HFFc6 (cell line): ENCODE results near the gene CTDP1. TPM values are rescaled to one million over a fixed set of nuclear protein-coding genes. Genes with fewer than 3 reads are reported as not detected.
A peak's percentile ranks its signal among the peaks of the same experiment; 100 is the strongest.
"Not testable (repeated sequence)": the region's sequence is repeated elsewhere in the genome, so short reads cannot be mapped to it uniquely, and the experiment has no call there.

Experiments used
- DNase-seq: peaks from one replicate; pipeline ENCODE4 v3.0.0-alpha.2; 2018
- H3K27ac Mint-ChIP-seq: 2 replicates; pipeline ENCODE4 v1.8.0; 2020; ENCODE audit warnings: mild to moderate bottlenecking, mixed read lengths
- H3K27me3 Mint-ChIP-seq: 2 replicates; pipeline ENCODE4 v1.8.0; 2021; ENCODE audit warnings: mild to moderate bottlenecking, moderate library complexity, mixed read lengths; ENCODE audit not compliant: insufficient read depth
- H3K36me3 Mint-ChIP-seq: 2 replicates; pipeline ENCODE4 v1.8.0; 2021; ENCODE audit warnings: low read depth, mixed read lengths
- H3K4me1 Mint-ChIP-seq: 2 replicates; pipeline ENCODE4 v1.8.0; 2020; ENCODE audit warnings: low read depth, mixed read lengths
- H3K4me3 Mint-ChIP-seq: 2 replicates; pipeline ENCODE4 v1.8.0; 2020; ENCODE audit warnings: mild to moderate bottlenecking, moderate library complexity, mixed read lengths
- H3K9me3 Mint-ChIP-seq: 2 replicates; pipeline ENCODE4 v1.8.0; 2020; ENCODE audit warnings: mild to moderate bottlenecking, mixed read lengths
- CTCF ChIP-seq: fragments of 200-600 bp; sonication (generic); IDR thresholded peaks from 2 replicates; pipeline ENCODE4 v1.5.0; 2021; ENCODE audit warnings: antibody characterized with exemption, mild to moderate bottlenecking
- total RNA-seq, 6 experiments: library from RNA; stranded (reverse); fragmentation: NEBNext Ultra II Directional; extraction: Animal tissue kit (Norgen Biotek cat#: 25700); gene quantifications; 2 replicates in 1 of 6; 3 replicates in 5 of 6; pipeline ENCODE4 v1.2.3, GENCODE V29; 2021

Gene CTDP1
- total RNA-seq, 6 experiments from 2014 or later = 15.6 to 18.2 (median 16.6) TPM

DNA sequence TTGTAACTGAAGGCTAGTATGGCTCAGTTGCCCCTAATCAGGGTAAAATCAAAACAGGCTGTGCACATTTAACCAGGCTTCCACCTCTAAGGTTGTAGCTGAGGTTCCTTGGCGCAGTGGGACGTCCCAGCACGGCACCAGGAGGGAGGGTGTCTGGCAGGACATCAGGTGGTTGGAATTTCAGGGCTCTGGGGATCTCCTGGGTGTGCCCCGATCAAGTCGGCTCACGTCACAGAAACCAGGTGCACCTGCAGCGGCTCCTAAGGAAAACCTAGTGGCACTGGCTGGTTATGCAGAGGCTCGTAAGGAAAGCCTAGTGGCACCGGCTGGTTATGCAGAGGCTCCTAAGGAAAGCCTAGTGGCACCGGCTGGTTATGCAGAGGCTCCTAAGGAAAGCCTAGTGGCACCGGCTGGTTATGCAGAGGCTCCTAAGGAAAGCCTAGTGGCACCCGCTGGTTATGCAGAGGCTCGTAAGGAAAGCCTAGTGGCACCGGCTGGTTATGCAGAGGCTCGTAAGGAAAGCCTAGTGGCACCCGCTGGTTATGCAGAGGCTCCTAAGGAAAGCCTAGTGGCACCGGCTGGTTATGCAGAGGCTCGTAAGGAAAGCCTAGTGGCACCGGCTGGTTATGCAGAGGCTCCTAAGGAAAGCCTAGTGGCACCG is 72.4 kb downstream of the CTDP1 start:
- not testable (repeated sequence) for H3K27ac Mint-ChIP-seq, H3K4me3 Mint-ChIP-seq, H3K9me3 Mint-ChIP-seq, H3K27me3 Mint-ChIP-seq, DNase-seq, H3K4me1 Mint-ChIP-seq
- peak; percentile 23; the same call in 1 of the 2 replicates for TF ChIP-seq CTCF
- H3K36me3 Mint-ChIP-seq = peaks cover 28% of the 10 kb centered on the region

GRCh38 chr18:79752946-79753345 is 73.3 kb downstream of the CTDP1 start:
- not testable (repeated sequence) for H3K9me3 Mint-ChIP-seq, H3K4me1 Mint-ChIP-seq, DNase-seq, H3K4me3 Mint-ChIP-seq, H3K27me3 Mint-ChIP-seq, H3K27ac Mint-ChIP-seq
- H3K36me3 Mint-ChIP-seq = peaks cover 25% of the 10 kb centered on the region

DNA sequence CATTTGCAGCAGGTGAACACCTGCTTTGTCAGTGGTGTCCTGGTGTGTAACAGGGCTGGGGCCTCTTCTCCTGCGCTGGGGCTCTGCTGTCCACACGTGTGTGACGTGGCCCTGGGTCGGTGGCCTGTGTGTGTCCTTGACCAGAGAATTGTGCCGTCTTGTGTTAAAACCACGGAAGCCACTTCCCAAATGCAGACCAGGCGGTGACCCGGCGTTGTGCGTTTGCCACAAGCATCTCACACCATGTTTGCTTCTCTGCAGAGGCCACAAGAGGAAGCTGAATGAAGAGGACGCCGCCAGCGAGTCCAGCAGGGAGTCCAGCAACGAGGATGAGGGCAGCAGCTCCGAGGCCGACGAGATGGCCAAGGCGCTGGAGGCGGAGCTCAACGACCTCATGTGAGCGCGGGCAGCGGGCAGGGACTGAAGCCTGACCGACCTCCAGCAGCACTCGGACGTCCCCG is 73.8 kb downstream of the CTDP1 start:
- Mint-ChIP-seq H3K27ac (no peak overlapping the region), H3K4me1 (no peaks in the 10 kb centered on the region), H3K27me3 (no peaks in the 10 kb centered on the region; the same call in 1 of the 2 replicates), H3K4me3 (no peak overlapping the region), H3K9me3 (no peaks in the 10 kb centered on the region), H3K36me3 (peaks cover 23% of the 10 kb centered on the region)
- no peak for DNase-seq
- TF ChIP-seq CTCF = no peak

DNA sequence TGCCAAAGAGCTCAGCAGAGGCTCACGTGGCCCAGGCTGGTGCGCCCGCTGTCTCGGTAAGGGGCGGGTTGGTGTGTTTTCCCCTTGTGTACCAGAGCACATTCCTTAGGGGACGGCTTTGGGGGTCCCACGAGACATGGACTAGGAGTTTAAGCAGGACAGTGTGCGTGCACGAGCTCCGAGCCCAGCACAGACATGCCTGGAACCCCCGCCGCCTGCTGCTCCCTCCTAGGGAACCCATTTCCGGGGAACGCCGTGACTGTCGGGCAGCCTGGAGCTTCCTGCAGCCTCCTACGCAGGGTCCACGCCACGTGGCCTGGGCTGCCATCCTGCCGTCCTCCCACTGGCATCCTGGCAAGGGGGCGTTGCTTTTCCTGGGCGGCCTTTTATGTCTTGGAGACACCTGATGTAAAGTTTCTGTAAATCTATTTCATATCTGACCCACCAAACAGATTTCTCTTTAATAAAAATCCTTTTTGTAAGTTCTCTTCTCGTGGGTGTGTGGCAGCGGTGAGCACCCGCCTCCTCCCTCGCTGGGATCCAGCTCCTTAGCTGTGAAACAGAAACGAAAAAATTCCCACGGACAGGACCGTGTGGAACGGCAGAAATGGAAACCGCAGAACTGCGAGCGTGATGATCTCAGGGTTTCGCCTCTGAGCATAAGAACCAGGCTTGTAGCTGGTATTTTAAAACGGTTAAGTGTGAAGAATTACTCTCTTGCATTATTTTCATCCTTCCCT is 74.6 kb downstream of the CTDP1 start:
- Mint-ChIP-seq H3K27ac (no peak overlapping the region), H3K36me3 (peaks cover 18% of the 10 kb centered on the region), H3K9me3 (no peaks in the 10 kb centered on the region), H3K27me3 (no peaks in the 10 kb centered on the region; the same call in 1 of the 2 replicates), H3K4me1 (no peaks in the 10 kb centered on the region), H3K4me3 (no peak overlapping the region)
- no peak for TF ChIP-seq CTCF
- DNase-seq = no peak

GRCh38 chr18:79754831-79755351 is 75.3 kb downstream of the CTDP1 start:
- Mint-ChIP-seq H3K4me1 (no peaks in the 10 kb centered on the region), H3K27me3 (no peaks in the 10 kb centered on the region; the same call in 1 of the 2 replicates), H3K27ac (no peak overlapping the region), H3K9me3 (no peaks in the 10 kb centered on the region), H3K36me3 (peaks cover 14% of the 10 kb centered on the region), H3K4me3 (no peak overlapping the region)
- no peak for TF ChIP-seq CTCF
- DNase-seq = no peak
